Esophagus muscularis mucosa (tissue), 4 donors: ENCODE measurements around the gene GEMIN7.

Source experiments
- EP300 ChIP-seq: sonication (generic); formaldehyde crosslinking; IDR thresholded peaks from one replicate; pipeline ENCODE4 v1.6.1; 2017; ENCODE audit warnings: antibody characterized with exemption
- POLR2A ChIP-seq: fragments of 450-650 bp; IDR thresholded peaks from one replicate; pipeline ENCODE4 v1.6.1; 2017; ENCODE audit warnings: antibody characterized with exemption, moderate library complexity, mild to moderate bottlenecking, low read depth
- TF ChIP-seq, protein P1 (sequence below), 3 experiments: fragments of 200-600 bp in 2 of 3; fragments of 450-650 bp in 1 of 3; sonication (generic) in 2 of 3; IDR thresholded peaks; one replicate each; pipeline ENCODE4 v1.5.1; 2017 to 2019; ENCODE audit warnings: antibody characterized with exemption in 3 of 3, mild to moderate bottlenecking in 2 of 3, moderate library complexity in 1 of 3

DNA sequence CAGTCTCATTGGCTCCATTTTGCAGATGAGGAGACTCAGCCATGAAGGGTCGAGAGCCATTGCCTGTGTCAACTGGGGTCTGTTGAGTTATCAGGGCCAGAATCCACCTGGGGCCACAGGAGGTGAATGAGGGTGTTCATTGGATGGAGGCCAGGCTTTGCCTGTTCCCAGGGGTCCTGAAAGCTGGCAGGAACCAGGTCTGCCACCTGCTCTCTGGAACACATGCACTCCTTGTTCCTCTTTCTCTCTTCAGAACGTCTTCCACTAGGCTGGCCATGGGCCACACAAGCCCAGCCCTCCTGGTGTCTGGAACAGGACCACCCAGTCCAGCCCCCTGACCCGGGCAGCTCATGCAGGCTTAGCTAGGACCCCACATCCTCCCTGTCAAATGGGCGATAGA lies 35.1 kb downstream of the GEMIN7 start:
- TF ChIP-seq, protein P1, sequence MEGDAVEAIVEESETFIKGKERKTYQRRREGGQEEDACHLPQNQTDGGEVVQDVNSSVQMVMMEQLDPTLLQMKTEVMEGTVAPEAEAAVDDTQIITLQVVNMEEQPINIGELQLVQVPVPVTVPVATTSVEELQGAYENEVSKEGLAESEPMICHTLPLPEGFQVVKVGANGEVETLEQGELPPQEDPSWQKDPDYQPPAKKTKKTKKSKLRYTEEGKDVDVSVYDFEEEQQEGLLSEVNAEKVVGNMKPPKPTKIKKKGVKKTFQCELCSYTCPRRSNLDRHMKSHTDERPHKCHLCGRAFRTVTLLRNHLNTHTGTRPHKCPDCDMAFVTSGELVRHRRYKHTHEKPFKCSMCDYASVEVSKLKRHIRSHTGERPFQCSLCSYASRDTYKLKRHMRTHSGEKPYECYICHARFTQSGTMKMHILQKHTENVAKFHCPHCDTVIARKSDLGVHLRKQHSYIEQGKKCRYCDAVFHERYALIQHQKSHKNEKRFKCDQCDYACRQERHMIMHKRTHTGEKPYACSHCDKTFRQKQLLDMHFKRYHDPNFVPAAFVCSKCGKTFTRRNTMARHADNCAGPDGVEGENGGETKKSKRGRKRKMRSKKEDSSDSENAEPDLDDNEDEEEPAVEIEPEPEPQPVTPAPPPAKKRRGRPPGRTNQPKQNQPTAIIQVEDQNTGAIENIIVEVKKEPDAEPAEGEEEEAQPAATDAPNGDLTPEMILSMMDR (IDR thresholded peaks at IDR 0.05), result no peak
- TF ChIP-seq POLR2A (no peak), EP300 (no peak)
